Muscle layer of colon (tissue), 2 donors: ENCODE data around the gene CRAT.

ENCODE experiments used
- H3K27ac ChIP-seq: one replicate; pipeline ENCODE4 v1.7.0; 2013; ENCODE audit warnings: low read depth, mild to moderate bottlenecking, low read length, moderate library complexity
- H3K27me3 ChIP-seq, 2 donors: one replicate each; pipeline ENCODE4 v1.7.0; 2013; ENCODE audit warnings: low read length in 2 of 2, mild to moderate bottlenecking in 2 of 2; ENCODE audit not compliant: insufficient read depth in 2 of 2, control insufficient read depth in 1 of 2
- H3K36me3 ChIP-seq: one replicate; pipeline ENCODE4 v1.7.0; 2013; ENCODE audit warnings: mild to moderate bottlenecking, low read length; ENCODE audit not compliant: insufficient read depth
- H3K4me1 ChIP-seq: one replicate; pipeline ENCODE4 v1.7.0; 2013; ENCODE audit warnings: mild to moderate bottlenecking, low read length; ENCODE audit not compliant: insufficient read depth
- H3K4me3 ChIP-seq, 2 donors: one replicate each; pipeline ENCODE4 v1.7.0; 2013; ENCODE audit warnings: low read length in 2 of 2, low read depth in 1 of 2, mild to moderate bottlenecking in 1 of 2, moderate library complexity in 1 of 2
- H3K9ac ChIP-seq: one replicate; pipeline ENCODE4 v1.7.0; 2013; ENCODE audit warnings: low read length
- H3K9me3 ChIP-seq: one replicate; pipeline ENCODE4 v1.7.0; 2013; ENCODE audit warnings: mild to moderate bottlenecking, low read length
- donor health status: abdominal sarcoma.
- donor health status: Adenocarcinoma of cecum.

Gene CRAT

GRCh38 chr9:129110740-129111527 is at the start of gene CRAT, which contains the start of gene PTPA:
CRAT (minus strand) TSS chr9:129110793; CDS start chr9:129110509, 284 bp downstream.
PTPA (plus strand) TSS chr9:129111415; CDS start chr9:129111601, 186 bp downstream.
- Histone ChIP-seq H3K4me1 (peaks cover 17% of the 10 kb centered on the region), H3K27ac (peak within 1 kb of the TSS; percentile 96), H3K36me3 (peaks cover 7% of the 10 kb centered on the region)

GRCh38 chr9:129156163-129156562 is 45.6 kb upstream of the CRAT start:
- H3K4me3 ChIP-seq: no peak overlapping the region
- no peaks in the 10 kb centered on the region for H3K36me3 ChIP-seq
- no peaks in the 10 kb centered on the region for H3K4me1 ChIP-seq
- H3K9ac ChIP-seq: no peak overlapping the region
- H3K27me3 ChIP-seq: no peaks in the 10 kb centered on the region
- no peaks in the 10 kb centered on the region for H3K9me3 ChIP-seq
- no peak overlapping the region for H3K27ac ChIP-seq

More at GRCh38 chr9:129110740-129111527, at the start of gene CRAT, which contains the start of gene PTPA:
- peak within 1 kb of the TSS; percentile 73 for H3K9ac ChIP-seq
- H3K9me3 ChIP-seq: no peaks in the 10 kb centered on the region
- H3K27me3 ChIP-seq: no peaks in the 10 kb centered on the region
- H3K4me3 ChIP-seq: peak within 1 kb of the TSS; percentile 92 to 99

GRCh38 chr9:129154866-129155477 is 44.4 kb upstream of the CRAT start:
- Histone ChIP-seq H3K9ac (no peak overlapping the region), H3K4me1 (no peaks in the 10 kb centered on the region), H3K27me3 (no peaks in the 10 kb centered on the region), H3K36me3 (no peaks in the 10 kb centered on the region), H3K27ac (no peak overlapping the region), H3K4me3 (no peak overlapping the region), H3K9me3 (no peaks in the 10 kb centered on the region)

- Histone ChIP-seq H3K36me3 (peaks cover 22% of the 10 kb centered on the region), H3K4me3 (no peak overlapping the region)
These were observed 40.9 kb upstream of the CRAT start for GRCh38 chr9:129151469-129151868.

GRCh38 chr9:129150672-129151211 is 40.1 kb upstream of the CRAT start:
- no peaks in the 10 kb centered on the region for H3K27me3 ChIP-seq
- H3K27ac ChIP-seq: no peak overlapping the region
- H3K4me3 ChIP-seq: no peak overlapping the region
- H3K36me3 ChIP-seq: peaks cover 22% of the 10 kb centered on the region
- no peaks in the 10 kb centered on the region for H3K9me3 ChIP-seq
- H3K9ac ChIP-seq: no peak overlapping the region
- peaks cover 19% of the 10 kb centered on the region for H3K4me1 ChIP-seq

More at GRCh38 chr9:129151469-129151868, 40.9 kb upstream of the CRAT start:
- Histone ChIP-seq H3K9ac (no peak overlapping the region), H3K4me1 (peaks cover 12% of the 10 kb centered on the region), H3K9me3 (no peaks in the 10 kb centered on the region), H3K27me3 (no peaks in the 10 kb centered on the region), H3K27ac (no peak overlapping the region)

GRCh38 chr9:129150122-129150521 is 39.5 kb upstream of the CRAT start:
- no peak overlapping the region for H3K9ac ChIP-seq
- H3K36me3 ChIP-seq: peaks cover 22% of the 10 kb centered on the region
- no peak overlapping the region for H3K4me3 ChIP-seq
- H3K27ac ChIP-seq: no peak overlapping the region
- H3K4me1 ChIP-seq: peaks cover 25% of the 10 kb centered on the region
- H3K9me3 ChIP-seq: no peaks in the 10 kb centered on the region
- H3K27me3 ChIP-seq: no peaks in the 10 kb centered on the region

GRCh38 chr9:129149442-129149841 is 38.8 kb upstream of the CRAT start:
- H3K27me3 ChIP-seq: no peaks in the 10 kb centered on the region
- H3K9ac ChIP-seq: no peak overlapping the region
- peaks cover 22% of the 10 kb centered on the region for H3K36me3 ChIP-seq
- H3K27ac ChIP-seq: no peak overlapping the region
- H3K9me3 ChIP-seq: no peaks in the 10 kb centered on the region
- H3K4me3 ChIP-seq: no peak overlapping the region
- H3K4me1 ChIP-seq: peaks cover 29% of the 10 kb centered on the region

GRCh38 chr9:129148463-129149204 is 38.0 kb upstream of the CRAT start:
- H3K4me3 ChIP-seq: no peak overlapping the region
- no peak overlapping the region for H3K27ac ChIP-seq
- no peaks in the 10 kb centered on the region for H3K9me3 ChIP-seq
- H3K27me3 ChIP-seq: no peaks in the 10 kb centered on the region
- H3K9ac ChIP-seq: no peak overlapping the region
- peaks cover 28% of the 10 kb centered on the region for H3K36me3 ChIP-seq
- peaks cover 36% of the 10 kb centered on the region for H3K4me1 ChIP-seq

GRCh38 chr9:129146441-129146941 is 35.9 kb upstream of the CRAT start:
- Histone ChIP-seq H3K9ac (peak overlapping the region; percentile 54), H3K27me3 (no peaks in the 10 kb centered on the region), H3K4me3 (no peak overlapping the region), H3K36me3 (peaks cover 43% of the 10 kb centered on the region), H3K4me1 (peaks cover 57% of the 10 kb centered on the region), H3K9me3 (no peaks in the 10 kb centered on the region), H3K27ac (peak overlapping the region; percentile 79)

GRCh38 chr9:129145841-129146292 is 35.3 kb upstream of the CRAT start:
- H3K27ac ChIP-seq: peak overlapping the region; percentile 79
- H3K4me1 ChIP-seq: peaks cover 63% of the 10 kb centered on the region
- peaks cover 43% of the 10 kb centered on the region for H3K36me3 ChIP-seq
- H3K9ac ChIP-seq: peak overlapping the region; percentile 54
- no peaks in the 10 kb centered on the region for H3K27me3 ChIP-seq
- H3K4me3 ChIP-seq: peak overlapping the region; percentile 12 to 18
- H3K9me3 ChIP-seq: no peaks in the 10 kb centered on the region

GRCh38 chr9:129145316-129145715 is 34.7 kb upstream of the CRAT start:
- Histone ChIP-seq H3K9me3 (no peaks in the 10 kb centered on the region), H3K9ac (peak overlapping the region; percentile 44), H3K4me3 (peak overlapping the region in 1 of 2 donors; percentile 18), H3K27me3 (no peaks in the 10 kb centered on the region), H3K4me1 (peaks cover 65% of the 10 kb centered on the region), H3K27ac (peak overlapping the region; percentile 79), H3K36me3 (peaks cover 43% of the 10 kb centered on the region)
